ENCODE results near the gene RASAL2. TPM values are rescaled to one million over a fixed set of nuclear protein-coding genes. Genes with fewer than 3 reads are reported as not detected.

RASAL2 gene
- total and polyA plus RNA-seq, 2 of the 13 experiments (the other 11 are each of a cell fraction or from before 2014, with no cell fraction given), result 5.4 to 5.9 TPM

DNA sequence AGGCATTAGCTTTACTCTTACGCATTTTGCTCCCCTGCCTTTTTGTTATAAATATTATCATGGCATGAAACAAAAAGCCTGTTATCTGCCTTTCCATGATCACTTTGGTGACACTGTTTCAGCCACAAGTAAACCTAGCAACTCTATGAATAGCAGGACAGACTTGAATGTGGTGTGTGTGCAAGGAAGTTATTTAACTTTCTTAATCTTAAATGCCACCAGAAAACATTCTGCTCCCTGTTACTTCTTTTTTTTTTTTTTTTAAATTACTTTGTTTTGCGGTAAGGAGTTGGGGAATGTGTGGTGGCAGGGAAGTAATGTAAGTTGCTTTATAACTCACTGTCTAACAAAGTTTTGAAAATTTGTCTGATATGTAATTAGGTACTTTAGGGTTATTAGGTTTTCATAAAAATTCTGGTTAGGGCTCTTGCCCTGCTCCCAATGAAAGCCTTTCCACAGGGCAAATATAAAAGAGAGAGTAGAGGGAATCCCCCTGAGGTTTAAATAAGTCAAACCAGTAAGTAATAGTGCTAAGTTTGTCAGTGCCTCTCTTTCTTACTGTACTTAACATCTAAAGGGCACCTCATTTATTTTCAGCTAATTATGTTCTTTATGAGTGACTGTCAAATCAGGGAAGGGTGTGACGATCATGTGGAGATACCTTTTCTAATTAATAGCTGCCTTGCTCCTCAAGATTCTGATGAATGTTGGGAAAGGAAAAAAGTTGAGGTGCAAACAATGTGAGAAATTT is 39.5 kb downstream of the RASAL2 start (continued):
- TF ChIP-seq ZNF775 (CRISPR knock-in tag; IDR thresholded peaks at IDR 0.05; ENCODE audit: borderline replicate concordance), result no peak
- TF ChIP-seq PCBP1 (IDR thresholded peaks at IDR 0.05; ENCODE audit: borderline replicate concordance, low read depth, low read length), result no peak

DNA sequence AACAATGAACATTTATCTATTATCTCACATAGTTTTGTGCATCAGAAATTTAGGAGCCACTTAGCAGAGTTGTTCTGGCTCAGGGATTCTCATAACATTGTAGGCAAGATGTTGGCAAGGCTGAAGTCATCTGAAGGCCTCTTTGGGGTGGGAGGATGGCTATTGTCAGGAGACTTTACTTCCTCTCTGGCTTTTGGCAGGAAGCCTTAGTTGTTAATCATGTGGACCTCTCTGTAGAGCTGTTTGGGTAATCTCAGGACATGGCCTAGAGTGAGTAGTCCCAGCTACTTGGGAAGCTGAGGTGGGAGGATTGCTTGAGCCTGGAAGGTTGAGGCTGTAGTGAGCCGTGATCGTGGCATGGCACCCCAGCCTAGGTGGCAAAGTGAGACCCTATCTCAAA is 40.2 kb downstream of the RASAL2 start:
- no peaks in the 10 kb centered on the region for H3K79me2 ChIP-seq (ENCODE audit: insufficient read depth, low read length)
- H3K4me3 ChIP-seq (replicated peaks in 1 of 3; ENCODE audit: insufficient read depth in 1 of 3, low read depth in 2 of 3, low read length in 3 of 3), result no peak overlapping the region
- H3K27ac ChIP-seq (ENCODE audit: extremely low read length, insufficient read depth, low read length), result no peak overlapping the region
- H2AFZ ChIP-seq (ENCODE audit: low read length), result no peak overlapping the region
- DNase-seq (ENCODE audit: low spot score), result no peak
- H3K9me3 ChIP-seq (ENCODE audit: low read length), result no peaks in the 10 kb centered on the region
- ChIA-PET CTCF (ENCODE audit: low intra/inter-chr PET ratio, low total read pairs) (no interaction called here), POLR2A (no interaction called here)
- no peak for FAIRE-seq
- no peak overlapping the region for H3K9ac ChIP-seq (ENCODE audit: insufficient read depth, low read depth, low read length)
- no peaks in the 10 kb centered on the region for H4K20me1 ChIP-seq (ENCODE audit: insufficient read depth, low read length)
- WGBS (ENCODE audit: low lambda C conversion rate), result 100% methylated on average over 2 of the region's 2 CpGs
- H3K4me2 ChIP-seq (ENCODE audit: low read depth, low read length), result no peak overlapping the region
- H3K4me1 ChIP-seq (ENCODE audit: insufficient read depth, low read length), result no peaks in the 10 kb centered on the region
- H3K36me3 ChIP-seq (replicated peaks in 1 of 2; ENCODE audit: control insufficient read depth in 1 of 2, insufficient read depth in 2 of 2, low read length in 2 of 2), result no peaks in the 10 kb centered on the region
- no peak for ATAC-seq
- in situ Hi-C loops (cut with HindIII; ENCODE audit: extremely low pct_ligation_motif_present, low pct_unique_long_range_greater_than_20kb) (no loop called here), intact Hi-C loops (cut with micrococcal nuclease; ENCODE audit: unreplicated experiment) (no loop called here)
- no peaks in the 10 kb centered on the region for H3K27me3 ChIP-seq (ENCODE audit: control insufficient read depth in 1 of 2, insufficient read depth in 2 of 2, low read length in 2 of 2)
- BruUV-seq (replicated peaks), result no TSS peak
- TF ChIP-seq TBL1XR1 (IDR thresholded peaks at IDR 0.05; ENCODE audit: borderline replicate concordance, low read length, partially characterized antibody) (no peak), ZBTB46 (CRISPR knock-in tag; IDR thresholded peaks at IDR 0.05; ENCODE audit: borderline replicate concordance) (no peak), ZBTB34 (CRISPR knock-in tag; IDR thresholded peaks at IDR 0.05) (no peak), ZNF607 (CRISPR knock-in tag; IDR thresholded peaks at IDR 0.05; ENCODE audit: borderline replicate concordance) (no peak), SALL1 (CRISPR knock-in tag; IDR thresholded peaks at IDR 0.05) (no peak), MED13 (CRISPR knock-in tag; IDR thresholded peaks at IDR 0.05) (no peak), ZNF24 (IDR thresholded peaks at IDR 0.05) (no peak)
- TF ChIP-seq, protein P1, sequence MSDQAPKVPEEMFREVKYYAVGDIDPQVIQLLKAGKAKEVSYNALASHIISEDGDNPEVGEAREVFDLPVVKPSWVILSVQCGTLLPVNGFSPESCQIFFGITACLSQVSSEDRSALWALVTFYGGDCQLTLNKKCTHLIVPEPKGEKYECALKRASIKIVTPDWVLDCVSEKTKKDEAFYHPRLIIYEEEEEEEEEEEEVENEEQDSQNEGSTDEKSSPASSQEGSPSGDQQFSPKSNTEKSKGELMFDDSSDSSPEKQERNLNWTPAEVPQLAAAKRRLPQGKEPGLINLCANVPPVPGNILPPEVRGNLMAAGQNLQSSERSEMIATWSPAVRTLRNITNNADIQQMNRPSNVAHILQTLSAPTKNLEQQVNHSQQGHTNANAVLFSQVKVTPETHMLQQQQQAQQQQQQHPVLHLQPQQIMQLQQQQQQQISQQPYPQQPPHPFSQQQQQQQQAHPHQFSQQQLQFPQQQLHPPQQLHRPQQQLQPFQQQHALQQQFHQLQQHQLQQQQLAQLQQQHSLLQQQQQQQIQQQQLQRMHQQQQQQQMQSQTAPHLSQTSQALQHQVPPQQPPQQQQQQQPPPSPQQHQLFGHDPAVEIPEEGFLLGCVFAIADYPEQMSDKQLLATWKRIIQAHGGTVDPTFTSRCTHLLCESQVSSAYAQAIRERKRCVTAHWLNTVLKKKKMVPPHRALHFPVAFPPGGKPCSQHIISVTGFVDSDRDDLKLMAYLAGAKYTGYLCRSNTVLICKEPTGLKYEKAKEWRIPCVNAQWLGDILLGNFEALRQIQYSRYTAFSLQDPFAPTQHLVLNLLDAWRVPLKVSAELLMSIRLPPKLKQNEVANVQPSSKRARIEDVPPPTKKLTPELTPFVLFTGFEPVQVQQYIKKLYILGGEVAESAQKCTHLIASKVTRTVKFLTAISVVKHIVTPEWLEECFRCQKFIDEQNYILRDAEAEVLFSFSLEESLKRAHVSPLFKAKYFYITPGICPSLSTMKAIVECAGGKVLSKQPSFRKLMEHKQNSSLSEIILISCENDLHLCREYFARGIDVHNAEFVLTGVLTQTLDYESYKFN (CRISPR knock-in tag; conservative IDR thresholded peaks at IDR 0.05), result no peak
- TF ChIP-seq, protein P2, sequence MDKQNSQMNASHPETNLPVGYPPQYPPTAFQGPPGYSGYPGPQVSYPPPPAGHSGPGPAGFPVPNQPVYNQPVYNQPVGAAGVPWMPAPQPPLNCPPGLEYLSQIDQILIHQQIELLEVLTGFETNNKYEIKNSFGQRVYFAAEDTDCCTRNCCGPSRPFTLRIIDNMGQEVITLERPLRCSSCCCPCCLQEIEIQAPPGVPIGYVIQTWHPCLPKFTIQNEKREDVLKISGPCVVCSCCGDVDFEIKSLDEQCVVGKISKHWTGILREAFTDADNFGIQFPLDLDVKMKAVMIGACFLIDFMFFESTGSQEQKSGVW (CRISPR knock-in tag; IDR thresholded peaks at IDR 0.05; ENCODE audit: borderline replicate concordance), result no peak
- TF ChIP-seq, protein P3, sequence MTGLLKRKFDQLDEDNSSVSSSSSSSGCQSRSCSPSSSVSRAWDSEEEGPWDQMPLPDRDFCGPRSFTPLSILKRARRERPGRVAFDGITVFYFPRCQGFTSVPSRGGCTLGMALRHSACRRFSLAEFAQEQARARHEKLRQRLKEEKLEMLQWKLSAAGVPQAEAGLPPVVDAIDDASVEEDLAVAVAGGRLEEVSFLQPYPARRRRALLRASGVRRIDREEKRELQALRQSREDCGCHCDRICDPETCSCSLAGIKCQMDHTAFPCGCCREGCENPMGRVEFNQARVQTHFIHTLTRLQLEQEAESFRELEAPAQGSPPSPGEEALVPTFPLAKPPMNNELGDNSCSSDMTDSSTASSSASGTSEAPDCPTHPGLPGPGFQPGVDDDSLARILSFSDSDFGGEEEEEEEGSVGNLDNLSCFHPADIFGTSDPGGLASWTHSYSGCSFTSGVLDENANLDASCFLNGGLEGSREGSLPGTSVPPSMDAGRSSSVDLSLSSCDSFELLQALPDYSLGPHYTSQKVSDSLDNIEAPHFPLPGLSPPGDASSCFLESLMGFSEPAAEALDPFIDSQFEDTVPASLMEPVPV (CRISPR knock-in tag; IDR thresholded peaks at IDR 0.05), result no peak

Data from HepG2 (cell line).